ENCODE data around the gene RAD23B. TPM values are rescaled to one million over a fixed set of nuclear protein-coding genes. Genes with fewer than 3 reads are reported as not detected.

RAD23B gene
- total RNA-seq, 1 experiment from 2014 or later: 176 TPM

GRCh38 chr9:107270082-107270481 lies 13.0 kb upstream of the RAD23B start:
- H3F3A ChIP-seq (ENCODE audit: insufficient read depth, low read depth): peaks cover 39% of the 10 kb centered on the region
- no TSS peak for BruUV-seq (replicated peaks)
- H3K9me2 ChIP-seq (ENCODE audit: insufficient read depth): no peaks in the 10 kb centered on the region
- POLR2A ChIA-PET (ENCODE audit: unreplicated experiment): interaction anchor here (0.7 to 1.2 kb wide), 3 partner anchors 9 to 62 kb away, joined by 4 to 6 read pairs (median 5); no protein-coding TSS in a partner anchor
- no peaks in the 10 kb centered on the region for H3K79me2 ChIP-seq (ENCODE audit: low read depth)
- H3K4me3 ChIP-seq: peak overlapping the region; percentile 31; the same call in 1 of the 2 replicates
- DNase-seq: peak in 1 of 2 experiments; percentile 54
- H3K4me2 ChIP-seq: peak overlapping the region; percentile 78
- H3K4me1 ChIP-seq (replicated peaks; ENCODE audit: insufficient read depth): peaks cover 66% of the 10 kb centered on the region
- no peaks in the 10 kb centered on the region for H4K20me1 ChIP-seq (ENCODE audit: insufficient read depth)
- H3K27ac ChIP-seq: peak overlapping the region; percentile 80
- CTCF ChIA-PET: no interaction called here
- H3K36me3 ChIP-seq (ENCODE audit: low read depth): peaks cover 4% of the 10 kb centered on the region; the same call in 1 of the 2 replicates
- H3K27me3 ChIP-seq (ENCODE audit: insufficient read depth, low read depth): no peaks in the 10 kb centered on the region
- intact Hi-C loops (cut with micrococcal nuclease; ENCODE audit: unreplicated experiment): no loop called here
- TF ChIP-seq EZH2 (IDR thresholded peaks at IDR 0.05; ENCODE audit: low read depth): no peak
- TF ChIP-seq, protein P1, sequence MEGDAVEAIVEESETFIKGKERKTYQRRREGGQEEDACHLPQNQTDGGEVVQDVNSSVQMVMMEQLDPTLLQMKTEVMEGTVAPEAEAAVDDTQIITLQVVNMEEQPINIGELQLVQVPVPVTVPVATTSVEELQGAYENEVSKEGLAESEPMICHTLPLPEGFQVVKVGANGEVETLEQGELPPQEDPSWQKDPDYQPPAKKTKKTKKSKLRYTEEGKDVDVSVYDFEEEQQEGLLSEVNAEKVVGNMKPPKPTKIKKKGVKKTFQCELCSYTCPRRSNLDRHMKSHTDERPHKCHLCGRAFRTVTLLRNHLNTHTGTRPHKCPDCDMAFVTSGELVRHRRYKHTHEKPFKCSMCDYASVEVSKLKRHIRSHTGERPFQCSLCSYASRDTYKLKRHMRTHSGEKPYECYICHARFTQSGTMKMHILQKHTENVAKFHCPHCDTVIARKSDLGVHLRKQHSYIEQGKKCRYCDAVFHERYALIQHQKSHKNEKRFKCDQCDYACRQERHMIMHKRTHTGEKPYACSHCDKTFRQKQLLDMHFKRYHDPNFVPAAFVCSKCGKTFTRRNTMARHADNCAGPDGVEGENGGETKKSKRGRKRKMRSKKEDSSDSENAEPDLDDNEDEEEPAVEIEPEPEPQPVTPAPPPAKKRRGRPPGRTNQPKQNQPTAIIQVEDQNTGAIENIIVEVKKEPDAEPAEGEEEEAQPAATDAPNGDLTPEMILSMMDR (conservative IDR thresholded peaks at IDR 0.05): no peak
- H2AFZ ChIP-seq: no peak overlapping the region
- H3K9me3 ChIP-seq (ENCODE audit: insufficient read depth, low read depth): no peaks in the 10 kb centered on the region; the same call in 1 of the 2 replicates

DNA sequence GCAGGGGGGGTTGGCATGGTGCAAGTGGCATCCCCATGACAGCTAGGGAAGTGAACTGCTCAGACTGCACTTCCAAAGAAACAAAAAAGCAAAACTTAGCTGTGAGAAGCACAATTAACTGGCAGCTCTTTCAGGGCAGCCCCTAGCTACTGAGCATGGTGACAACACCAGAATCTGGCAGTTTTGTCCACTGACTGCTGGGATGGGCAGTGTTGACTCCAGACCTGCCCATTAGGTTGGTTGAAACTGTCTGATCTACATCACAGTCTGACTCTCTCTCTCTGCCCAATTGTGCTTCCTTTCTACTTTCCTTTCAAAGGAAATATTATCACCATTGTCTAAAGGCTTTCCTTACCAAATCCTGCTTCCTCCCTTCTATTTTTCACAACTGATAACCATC lies 12.5 kb upstream of the RAD23B start:
- H4K20me1 ChIP-seq (ENCODE audit: insufficient read depth): no peaks in the 10 kb centered on the region
- peak overlapping the region; percentile 78 for H3K4me2 ChIP-seq
- ChIA-PET CTCF (no interaction called here), POLR2A (ENCODE audit: unreplicated experiment) (interaction anchor here (0.7 kb wide), 2 partner anchors 62 to 91 kb away, joined by 4 to 6 read pairs; no protein-coding TSS in a partner anchor)
- H3K9me3 ChIP-seq (ENCODE audit: insufficient read depth, low read depth): no peaks in the 10 kb centered on the region
- no peak for TF ChIP-seq EZH2 (IDR thresholded peaks at IDR 0.05; ENCODE audit: low read depth)
- TF ChIP-seq, protein P1 (conservative IDR thresholded peaks at IDR 0.05): no peak
- peaks cover 4% of the 10 kb centered on the region; the same call in 1 of the 2 replicates for H3K36me3 ChIP-seq (ENCODE audit: low read depth)
- no peak overlapping the region for H3K4me3 ChIP-seq
- no peaks in the 10 kb centered on the region for H3K79me2 ChIP-seq (ENCODE audit: low read depth)
- peaks cover 71% of the 10 kb centered on the region for H3K4me1 ChIP-seq (replicated peaks; ENCODE audit: insufficient read depth)
- no peak for DNase-seq
- no TSS peak for BruUV-seq (replicated peaks)
- H3K27ac ChIP-seq: peak overlapping the region; percentile 80
- H3K9me2 ChIP-seq (ENCODE audit: insufficient read depth): no peaks in the 10 kb centered on the region
- H3F3A ChIP-seq (ENCODE audit: insufficient read depth, low read depth): peaks cover 44% of the 10 kb centered on the region
- no peak overlapping the region for H2AFZ ChIP-seq
- H3K27me3 ChIP-seq (ENCODE audit: insufficient read depth, low read depth): no peaks in the 10 kb centered on the region
- intact Hi-C loops (cut with micrococcal nuclease; ENCODE audit: unreplicated experiment): no loop called here

GRCh38 chr9:107273634-107274033 lies 9.4 kb upstream of the RAD23B start:
- H4K20me1 ChIP-seq (ENCODE audit: insufficient read depth): no peaks in the 10 kb centered on the region
- ChIA-PET CTCF (no interaction called here), POLR2A (ENCODE audit: unreplicated experiment) (interaction anchor here (0.7 kb wide), 2 partner anchors 9 to 331 kb away, joined by 3 read pairs; no protein-coding TSS in a partner anchor)
- H3K79me2 ChIP-seq (ENCODE audit: low read depth): no peaks in the 10 kb centered on the region
- no peak for TF ChIP-seq EZH2 (IDR thresholded peaks at IDR 0.05; ENCODE audit: low read depth)
- TF ChIP-seq, protein P1 (conservative IDR thresholded peaks at IDR 0.05): no peak
- no peak overlapping the region for H3K4me3 ChIP-seq
- intact Hi-C loops (cut with micrococcal nuclease; ENCODE audit: unreplicated experiment): no loop called here
- no peaks in the 10 kb centered on the region for H3K36me3 ChIP-seq (ENCODE audit: low read depth)
- no peak overlapping the region for H2AFZ ChIP-seq
- peak overlapping the region; percentile 37; the same call in 1 of the 2 replicates for H3K4me2 ChIP-seq
- no peak for DNase-seq
- H3K27ac ChIP-seq: peak overlapping the region; percentile 61
- peaks cover 35% of the 10 kb centered on the region for H3F3A ChIP-seq (ENCODE audit: insufficient read depth, low read depth)
- peaks cover 50% of the 10 kb centered on the region for H3K4me1 ChIP-seq (replicated peaks; ENCODE audit: insufficient read depth)
- no peaks in the 10 kb centered on the region for H3K27me3 ChIP-seq (ENCODE audit: insufficient read depth, low read depth)
- H3K9me3 ChIP-seq (ENCODE audit: insufficient read depth, low read depth): no peaks in the 10 kb centered on the region
- no peaks in the 10 kb centered on the region for H3K9me2 ChIP-seq (ENCODE audit: insufficient read depth)
- BruUV-seq (replicated peaks): no TSS peak

Measured in PC-9 (cell line).